ENCODE results near the gene IZUMO1R. TPM values are rescaled to one million over a fixed set of nuclear protein-coding genes. Genes with fewer than 3 reads are reported as not detected.

The IZUMO1R gene
- total RNA-seq, 1 donor from 2014 or later: not detected

DNA sequence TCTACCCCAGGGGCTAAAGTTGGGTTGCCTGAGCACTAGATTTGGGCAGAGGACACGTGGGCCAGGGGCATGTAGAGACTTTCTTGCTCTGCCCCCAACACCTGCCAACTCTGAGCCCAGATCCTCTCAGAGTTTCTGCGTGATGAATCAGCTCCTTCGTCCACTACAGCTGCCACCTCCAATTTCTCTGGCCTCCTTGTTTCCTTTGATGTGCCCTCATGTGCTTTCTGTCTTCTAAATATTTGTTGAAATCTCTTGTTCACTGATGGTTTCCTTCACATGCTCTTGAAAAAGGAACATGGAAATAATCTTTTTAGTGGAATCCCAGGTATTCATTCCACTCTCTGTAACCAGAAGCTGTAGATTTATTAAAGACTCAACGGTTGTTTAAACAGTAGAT is 8.0 kb downstream of the IZUMO1R start:
- Mint-ChIP-seq H3K27me3 (ENCODE audit: low read depth) (peaks cover 22% of the 10 kb centered on the region), H3K4me3 (no peak overlapping the region), H3K27ac (no peak overlapping the region), H3K4me1 (peaks cover 6% of the 10 kb centered on the region), H3K9me3 (no peaks in the 10 kb centered on the region), H3K36me3 (no peaks in the 10 kb centered on the region)
- TF ChIP-seq, protein P1, sequence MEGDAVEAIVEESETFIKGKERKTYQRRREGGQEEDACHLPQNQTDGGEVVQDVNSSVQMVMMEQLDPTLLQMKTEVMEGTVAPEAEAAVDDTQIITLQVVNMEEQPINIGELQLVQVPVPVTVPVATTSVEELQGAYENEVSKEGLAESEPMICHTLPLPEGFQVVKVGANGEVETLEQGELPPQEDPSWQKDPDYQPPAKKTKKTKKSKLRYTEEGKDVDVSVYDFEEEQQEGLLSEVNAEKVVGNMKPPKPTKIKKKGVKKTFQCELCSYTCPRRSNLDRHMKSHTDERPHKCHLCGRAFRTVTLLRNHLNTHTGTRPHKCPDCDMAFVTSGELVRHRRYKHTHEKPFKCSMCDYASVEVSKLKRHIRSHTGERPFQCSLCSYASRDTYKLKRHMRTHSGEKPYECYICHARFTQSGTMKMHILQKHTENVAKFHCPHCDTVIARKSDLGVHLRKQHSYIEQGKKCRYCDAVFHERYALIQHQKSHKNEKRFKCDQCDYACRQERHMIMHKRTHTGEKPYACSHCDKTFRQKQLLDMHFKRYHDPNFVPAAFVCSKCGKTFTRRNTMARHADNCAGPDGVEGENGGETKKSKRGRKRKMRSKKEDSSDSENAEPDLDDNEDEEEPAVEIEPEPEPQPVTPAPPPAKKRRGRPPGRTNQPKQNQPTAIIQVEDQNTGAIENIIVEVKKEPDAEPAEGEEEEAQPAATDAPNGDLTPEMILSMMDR (IDR thresholded peaks at IDR 0.05; ENCODE audit: unreplicated experiment): no peak
- DNase-seq (ENCODE audit: low spot score in 2 of 2, unreplicated experiment in 2 of 2): no peak

DNA sequence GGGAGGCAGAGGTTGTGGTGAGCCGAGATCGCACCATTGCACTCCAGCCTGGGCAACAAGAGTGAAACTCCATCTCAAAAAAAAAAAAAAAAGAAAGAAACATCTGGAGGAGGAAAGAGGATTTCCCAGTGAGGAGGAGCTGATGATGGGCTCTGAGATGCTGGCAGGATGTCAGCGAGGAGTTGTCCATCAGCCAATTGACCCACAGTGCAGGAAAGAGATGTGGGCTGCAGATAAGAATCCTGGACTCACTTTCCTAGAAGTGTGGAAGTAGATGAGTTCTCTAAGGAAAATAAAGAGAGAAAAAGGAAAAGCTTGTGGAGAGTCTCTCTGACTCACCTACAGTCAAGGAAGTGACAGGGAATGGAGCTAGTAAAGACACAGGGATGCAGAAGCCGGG is 9.7 kb downstream of the IZUMO1R start:
- H3K9me3 Mint-ChIP-seq: no peaks in the 10 kb centered on the region
- DNase-seq (ENCODE audit: low spot score in 2 of 2, unreplicated experiment in 2 of 2): no peak
- H3K36me3 Mint-ChIP-seq: no peaks in the 10 kb centered on the region
- peaks cover 19% of the 10 kb centered on the region for H3K27me3 Mint-ChIP-seq (ENCODE audit: low read depth)
- no peak overlapping the region for H3K4me3 Mint-ChIP-seq
- peaks cover 6% of the 10 kb centered on the region for H3K4me1 Mint-ChIP-seq
- no peak overlapping the region for H3K27ac Mint-ChIP-seq
- TF ChIP-seq, protein P1 (IDR thresholded peaks at IDR 0.05; ENCODE audit: unreplicated experiment): no peak

DNA sequence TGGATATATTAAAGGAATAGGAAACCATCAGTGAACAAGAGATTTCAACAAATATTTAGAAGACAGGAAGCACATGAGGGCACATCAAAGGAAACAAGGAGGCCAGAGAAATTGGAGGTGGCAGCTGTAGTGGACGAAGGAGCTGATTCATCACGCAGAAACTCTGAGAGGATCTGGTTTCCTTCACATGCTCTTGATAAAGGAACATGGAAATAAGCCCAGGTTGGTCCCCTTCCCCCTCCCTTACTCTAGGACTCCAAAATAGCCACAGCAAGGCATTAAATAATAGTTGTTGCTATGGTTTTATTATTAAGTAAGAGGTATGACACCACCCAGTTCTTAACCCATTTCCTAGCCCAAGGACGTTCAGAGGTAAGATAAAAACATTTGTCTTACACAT is 11.3 kb downstream of the IZUMO1R start:
- no peak for DNase-seq (ENCODE audit: low spot score in 2 of 2, unreplicated experiment in 2 of 2)
- no peaks in the 10 kb centered on the region for H3K9me3 Mint-ChIP-seq
- peaks cover 2% of the 10 kb centered on the region for H3K4me1 Mint-ChIP-seq
- H3K36me3 Mint-ChIP-seq: no peaks in the 10 kb centered on the region
- no peak overlapping the region for H3K4me3 Mint-ChIP-seq
- peaks cover 18% of the 10 kb centered on the region for H3K27me3 Mint-ChIP-seq (ENCODE audit: low read depth)
- no peak overlapping the region for H3K27ac Mint-ChIP-seq
- TF ChIP-seq, protein P1 (IDR thresholded peaks at IDR 0.05; ENCODE audit: unreplicated experiment): no peak

DNA sequence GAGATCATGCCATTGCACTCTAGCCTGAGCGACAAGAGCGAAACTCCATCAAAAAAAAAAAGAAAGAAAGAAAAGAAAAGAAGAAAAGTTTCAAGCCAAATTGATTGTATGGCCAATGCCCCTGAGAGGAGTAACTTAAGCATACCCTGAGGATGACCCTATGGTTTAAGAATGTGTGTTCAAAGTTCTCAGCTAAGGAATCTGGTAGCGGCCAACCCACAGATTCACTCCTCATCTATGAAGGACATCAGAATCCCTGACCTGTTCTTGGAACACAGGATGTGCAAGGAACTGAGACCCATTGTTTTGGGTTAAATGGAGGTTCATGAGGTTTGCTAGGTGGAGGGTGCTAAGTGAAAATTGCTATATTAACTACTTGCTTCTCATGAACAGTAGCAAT is 18.1 kb downstream of the IZUMO1R start:
- DNase-seq (ENCODE audit: low spot score in 2 of 2, unreplicated experiment in 2 of 2): no peak
- Mint-ChIP-seq H3K9me3 (peaks cover 7% of the 10 kb centered on the region), H3K27ac (no peak overlapping the region), H3K27me3 (ENCODE audit: low read depth) (peaks cover 18% of the 10 kb centered on the region), H3K4me1 (no peaks in the 10 kb centered on the region), H3K4me3 (no peak overlapping the region), H3K36me3 (no peaks in the 10 kb centered on the region)
- TF ChIP-seq, protein P1 (IDR thresholded peaks at IDR 0.05; ENCODE audit: unreplicated experiment): no peak

DNA sequence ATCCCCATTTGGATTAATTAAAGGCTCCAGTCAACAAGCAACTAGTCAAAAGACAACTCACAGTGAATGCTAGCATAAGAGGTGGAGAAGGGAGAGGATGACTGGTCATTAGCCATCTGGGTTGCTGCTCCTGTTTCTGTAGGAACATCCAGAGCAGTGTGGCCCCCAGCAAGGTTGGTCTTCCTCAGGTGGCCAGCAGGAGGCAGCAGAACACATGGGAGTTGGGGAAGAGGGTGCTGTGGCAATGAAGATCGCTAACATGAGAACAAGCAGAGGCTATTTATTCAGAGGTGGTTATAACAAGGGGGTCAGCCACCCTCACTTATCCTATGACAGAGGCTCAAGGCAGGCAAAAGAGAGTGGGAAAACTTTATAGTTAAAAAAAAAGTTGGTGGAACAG is 21.3 kb downstream of the IZUMO1R start:
- Mint-ChIP-seq H3K9me3 (peaks cover 7% of the 10 kb centered on the region), H3K4me3 (no peak overlapping the region), H3K36me3 (no peaks in the 10 kb centered on the region), H3K27ac (no peak overlapping the region), H3K27me3 (ENCODE audit: low read depth) (peaks cover 20% of the 10 kb centered on the region), H3K4me1 (peaks cover 4% of the 10 kb centered on the region)
- TF ChIP-seq, protein P1 (IDR thresholded peaks at IDR 0.05; ENCODE audit: unreplicated experiment): peak; percentile 25
- DNase-seq (ENCODE audit: low spot score in 2 of 2, unreplicated experiment in 2 of 2): no peak

DNA sequence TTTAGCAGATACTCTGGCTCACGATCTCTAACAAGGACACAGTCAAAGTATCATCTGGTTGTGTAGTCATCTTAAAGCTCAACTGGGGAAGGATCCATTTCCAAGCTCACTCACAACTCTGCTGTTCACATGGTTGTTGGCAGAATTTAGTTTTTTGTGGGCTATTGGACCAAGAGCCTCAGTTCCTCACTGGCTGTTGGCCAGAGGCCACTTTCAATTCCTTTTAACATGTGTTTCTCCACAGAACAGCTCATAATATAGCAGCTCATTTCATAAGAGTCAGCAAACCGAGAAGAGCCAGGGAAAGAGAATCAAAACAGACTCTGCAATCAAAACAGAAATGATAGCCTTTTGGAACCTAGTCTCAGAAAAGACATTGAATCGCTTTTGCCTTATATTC is 22.6 kb downstream of the IZUMO1R start:
- TF ChIP-seq, protein P1 (IDR thresholded peaks at IDR 0.05; ENCODE audit: unreplicated experiment): no peak
- H3K4me3 Mint-ChIP-seq: no peak overlapping the region
- DNase-seq (ENCODE audit: low spot score in 2 of 2, unreplicated experiment in 2 of 2): no peak
- peaks cover 20% of the 10 kb centered on the region for H3K27me3 Mint-ChIP-seq (ENCODE audit: low read depth)
- no peaks in the 10 kb centered on the region for H3K36me3 Mint-ChIP-seq
- H3K27ac Mint-ChIP-seq: no peak overlapping the region
- peaks cover 6% of the 10 kb centered on the region for H3K4me1 Mint-ChIP-seq
- peaks cover 7% of the 10 kb centered on the region for H3K9me3 Mint-ChIP-seq

Data from mesothelial cell of epicardium (in vitro differentiated cells).